Measurements from ENCODE around the gene MLEC.

- TF ChIP-seq POLR2A (IDR thresholded peaks at IDR 0.05; ENCODE audit: low read length) (no peak), GATA1 (IDR thresholded peaks at IDR 0.05; ENCODE audit: low read depth, low read length) (no peak)
Measured at GRCh38 chr12:120733574-120733973, 46.6 kb downstream of the MLEC start.
